Uterus (tissue), 2 donors: ENCODE measurements around the gene EEF1AKMT3.
A peak's percentile ranks its signal among the peaks of the same experiment; 100 is the strongest.

Experiments used
- CTCF ChIP-seq, 4 experiments: fragments of 200-600 bp in 2 of 4; fragments of 450-650 bp in 2 of 4; sonication (generic) in 2 of 4; IDR thresholded peaks; one replicate each; pipeline ENCODE4 v1.5.1; 2016 to 2019; ENCODE audit warnings: antibody characterized with exemption in 4 of 4, mild to moderate bottlenecking in 2 of 4, moderate library complexity in 1 of 4
- POLR2A ChIP-seq, 2 donors: fragments of 450-650 bp; IDR thresholded peaks; one replicate each; pipeline ENCODE4 v1.6.1; 2016; ENCODE audit warnings: antibody characterized with exemption in 2 of 2, mild to moderate bottlenecking in 1 of 2, moderate library complexity in 1 of 2

- peak; percentile 60 to 81 (median 78) for TF ChIP-seq CTCF (IDR thresholded peaks at IDR 0.05)
- no peak for TF ChIP-seq POLR2A (IDR thresholded peaks at IDR 0.05)
Observed at GRCh38 chr12:57803319-57803893, 31.0 kb downstream of the EEF1AKMT3 start.
